ENCODE data around the gene EPS8L2. TPM values are rescaled to one million over a fixed set of nuclear protein-coding genes. Genes with fewer than 3 reads are reported as not detected.

Gene EPS8L2
- 1.8 and 5.4 TPM in 2 replicates for total RNA-seq (2014; rRNA removed; shearing (Covaris generic))

DNA sequence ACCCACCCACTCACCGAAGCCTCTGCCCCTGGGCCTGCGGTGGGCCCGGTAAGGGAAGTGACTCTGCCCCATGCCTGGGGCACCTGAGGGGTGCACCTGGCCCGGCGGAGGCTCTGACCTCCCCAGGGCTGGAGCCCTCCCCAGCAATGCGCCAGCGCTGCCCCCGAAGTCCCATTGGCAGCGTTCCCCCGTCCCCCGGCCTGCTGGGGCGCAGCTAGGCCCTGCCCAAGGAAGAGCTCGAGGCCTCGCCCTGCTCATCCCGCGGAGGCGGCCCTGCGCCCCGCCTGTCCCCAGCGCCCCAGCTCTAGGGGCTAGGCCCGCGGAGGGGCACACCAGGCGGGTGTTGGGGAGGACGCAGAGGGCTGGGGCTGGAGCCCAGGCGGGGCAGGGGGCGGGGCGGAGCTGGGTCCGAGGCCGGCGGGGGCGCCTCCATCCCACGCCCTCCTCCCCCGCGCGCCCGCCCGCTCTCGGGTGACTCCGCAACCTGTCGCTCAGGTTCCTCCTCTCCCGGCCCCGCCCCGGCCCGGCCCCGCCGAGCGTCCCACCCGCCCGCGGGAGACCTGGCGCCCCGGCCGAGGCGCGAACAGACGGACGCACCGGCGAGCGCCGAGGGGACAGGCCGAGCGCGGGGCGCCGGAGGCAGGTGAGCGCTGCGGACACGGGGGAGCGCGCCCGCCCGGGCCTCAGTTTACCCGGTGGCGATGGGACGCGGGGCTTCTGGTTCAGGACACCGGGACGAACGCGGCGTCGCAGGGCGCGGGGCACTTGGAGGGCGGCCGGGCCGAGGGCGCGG, at the start of gene EPS8L2:
EPS8L2 (plus strand) TSS at position 586 of the 793 bp plus-strand sequence. CDS start 3,177 bp downstream, outside the sequence.
- DNase-seq (ENCODE audit: low read depth) = no peak

DNA sequence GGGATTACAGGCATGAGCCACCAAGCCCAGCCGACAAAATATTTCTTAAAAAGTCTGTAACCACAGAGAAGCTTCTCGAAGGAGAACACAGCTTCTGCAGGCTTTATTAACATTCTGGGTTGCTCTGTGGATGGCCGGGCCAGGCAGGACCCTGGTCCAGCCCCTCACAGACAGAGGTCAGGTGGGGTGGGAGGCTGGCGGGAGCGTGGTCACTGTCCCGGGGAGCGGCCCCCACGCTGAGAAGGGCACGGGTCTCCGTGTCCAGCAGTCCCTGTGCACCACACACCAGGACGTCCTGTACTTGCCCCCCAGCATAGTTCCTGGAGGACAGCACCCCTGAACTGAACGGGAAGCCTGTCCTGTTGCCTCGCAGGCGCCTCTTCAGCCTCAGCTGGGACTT, 49.6 kb upstream of the EPS8L2 start:
- DNase-seq (ENCODE audit: low read depth) = no peak

DNA sequence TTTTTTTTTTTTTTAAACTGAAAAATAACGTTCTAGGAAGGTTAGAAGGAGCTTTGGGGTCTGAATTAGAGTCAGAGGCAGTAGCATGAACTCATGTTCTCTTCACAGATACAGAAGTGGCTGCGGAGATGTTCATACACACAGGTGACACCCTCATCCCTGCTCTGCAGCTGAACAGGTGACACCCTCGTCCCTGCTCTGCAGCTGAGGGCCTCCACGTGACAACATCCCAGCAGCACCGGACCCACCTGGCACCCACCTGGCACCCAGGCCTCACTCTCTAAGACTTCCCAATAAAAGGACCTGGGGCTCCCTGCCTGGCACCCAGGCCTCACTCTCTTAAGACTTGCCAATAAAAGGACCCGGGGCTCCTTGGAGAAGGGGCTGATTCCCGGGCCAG, 49.2 kb upstream of the EPS8L2 start:
- no peak for DNase-seq (ENCODE audit: low read depth)

- no peak for DNase-seq (ENCODE audit: low read depth)
Observed at GRCh38 chr11:657691-658126, 48.3 kb upstream of the EPS8L2 start.

DNA sequence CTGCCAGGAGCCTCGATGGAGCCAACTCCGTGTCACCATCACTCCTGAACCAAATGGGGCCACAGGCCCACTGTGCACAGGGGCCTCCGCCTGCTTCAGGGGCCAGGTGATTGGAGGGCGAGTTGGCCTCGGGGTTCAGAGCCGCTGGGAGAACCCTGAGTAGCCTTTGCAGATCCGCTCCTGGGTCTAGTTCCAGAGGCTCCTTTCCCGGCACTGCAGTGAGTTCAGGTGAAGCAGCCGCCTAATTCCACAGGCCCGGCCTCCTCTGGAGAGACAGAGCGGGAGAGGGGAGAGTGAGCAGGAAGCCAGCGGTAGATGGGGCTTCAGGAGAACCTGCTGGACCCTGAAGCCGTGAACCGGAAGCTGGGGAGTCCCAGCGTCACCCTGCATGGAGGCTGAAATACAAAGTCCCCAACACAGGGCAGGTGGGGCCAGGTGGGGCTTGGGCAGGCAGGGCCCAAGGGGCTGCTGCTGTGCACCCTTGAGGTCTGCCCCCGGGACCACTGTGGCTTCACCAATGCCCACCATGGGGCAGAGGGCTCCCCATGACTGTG, 46.4 kb upstream of the EPS8L2 start:
- no peak for DNase-seq (ENCODE audit: low read depth)

DNA sequence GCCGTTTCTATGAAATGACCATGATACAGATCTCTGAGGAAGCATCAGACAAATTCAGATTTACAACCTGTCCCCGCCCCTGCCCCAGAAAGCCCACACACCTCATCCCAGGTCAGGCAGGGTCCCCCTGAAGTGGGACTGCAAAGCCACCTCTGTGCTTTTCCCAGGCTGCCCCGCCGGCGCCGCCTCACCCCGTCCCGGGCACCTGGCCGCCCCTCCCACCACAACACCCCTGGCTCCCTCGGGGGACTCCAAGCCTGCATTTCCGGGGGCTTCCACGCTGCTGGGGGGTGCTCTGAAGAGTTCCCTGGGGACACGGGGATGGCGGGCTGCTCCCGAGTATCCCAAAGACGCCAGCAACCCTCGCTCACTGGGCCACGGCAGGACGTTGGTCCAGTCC, 45.8 kb upstream of the EPS8L2 start:
- no peak for DNase-seq (ENCODE audit: low read depth)

GRCh38 chr11:660681-661444, 45.2 kb upstream of the EPS8L2 start:
- no peak for DNase-seq (ENCODE audit: low read depth)

GRCh38 chr11:662689-663274, 43.2 kb upstream of the EPS8L2 start:
- peak; percentile 65 for DNase-seq (ENCODE audit: low read depth)

DNA sequence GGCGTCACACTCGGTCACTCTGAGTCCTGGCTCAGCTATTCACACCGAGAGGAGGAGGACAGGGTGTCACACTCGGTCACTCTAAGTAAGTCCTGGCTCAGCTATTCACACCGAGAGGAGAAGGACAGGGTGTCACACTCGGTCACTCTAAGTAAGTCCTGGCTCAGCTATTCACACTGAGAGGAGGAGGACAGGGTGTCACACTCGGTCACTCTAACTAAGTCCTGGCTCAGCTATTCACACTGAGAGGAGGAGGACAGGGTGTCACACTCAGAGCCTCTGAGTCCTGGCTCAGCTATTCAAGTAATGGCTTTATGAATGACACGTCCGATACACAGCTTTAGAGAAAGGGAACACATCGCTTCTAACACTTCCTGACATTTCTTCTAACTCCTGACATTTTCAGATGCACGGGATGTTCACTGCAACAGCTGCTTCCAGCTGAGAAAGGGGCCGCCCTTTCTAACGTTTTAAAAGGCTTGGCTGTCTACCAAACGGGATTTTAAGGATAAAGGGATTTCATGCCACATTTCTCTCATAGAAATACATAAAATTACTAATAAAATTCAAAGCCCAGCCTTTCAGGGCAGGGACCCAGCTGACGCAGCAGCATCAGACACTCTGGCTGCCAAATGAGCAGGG, 40.8 kb upstream of the EPS8L2 start:
- DNase-seq (ENCODE audit: low read depth) = no peak

- DNase-seq (ENCODE audit: low read depth) = no peak
Observed at GRCh38 chr11:665704-666281, 40.2 kb upstream of the EPS8L2 start.

DNA sequence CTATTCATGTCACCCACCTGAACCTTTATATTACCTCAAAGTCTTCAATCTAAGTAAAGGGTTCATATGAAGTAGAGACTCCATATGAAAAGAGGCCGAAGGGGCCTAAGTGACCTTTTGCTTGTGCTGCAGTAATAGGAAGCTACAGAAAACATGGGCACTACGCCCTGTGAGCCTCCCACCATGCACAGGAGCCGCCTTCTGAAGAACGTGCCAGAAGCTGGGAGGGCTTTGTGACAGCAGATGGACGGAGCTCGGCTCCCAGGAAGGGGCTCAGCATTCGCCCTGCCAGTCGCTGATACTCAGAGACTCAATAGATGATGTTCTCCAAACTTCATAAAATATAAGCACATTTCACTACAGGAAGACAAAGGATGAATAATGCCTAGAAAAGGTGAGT, 32.2 kb upstream of the EPS8L2 start:
- DNase-seq (ENCODE audit: low read depth) = no peak

- no peak for DNase-seq (ENCODE audit: low read depth)
Observed at GRCh38 chr11:674406-674805, 31.6 kb upstream of the EPS8L2 start.

DNA sequence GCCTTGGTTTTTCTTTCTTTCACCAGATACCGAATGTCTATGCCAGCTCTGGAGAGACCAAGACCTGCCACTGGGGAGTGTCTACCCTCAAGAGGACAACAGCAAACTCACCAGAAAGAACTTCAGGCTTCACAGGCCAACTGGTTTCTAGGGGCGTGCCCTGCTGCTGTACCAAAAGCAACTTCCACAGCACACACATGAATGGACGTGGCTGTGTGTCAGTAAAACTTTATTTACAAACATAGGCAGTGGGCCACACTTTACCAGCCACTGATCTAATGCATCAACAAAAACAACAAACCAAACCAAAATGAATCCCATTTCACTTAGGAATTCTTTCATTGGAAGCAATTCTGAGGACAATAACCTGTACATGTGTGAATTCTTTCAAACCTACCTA, 27.7 kb upstream of the EPS8L2 start:
- no peak for DNase-seq (ENCODE audit: low read depth)

DNA sequence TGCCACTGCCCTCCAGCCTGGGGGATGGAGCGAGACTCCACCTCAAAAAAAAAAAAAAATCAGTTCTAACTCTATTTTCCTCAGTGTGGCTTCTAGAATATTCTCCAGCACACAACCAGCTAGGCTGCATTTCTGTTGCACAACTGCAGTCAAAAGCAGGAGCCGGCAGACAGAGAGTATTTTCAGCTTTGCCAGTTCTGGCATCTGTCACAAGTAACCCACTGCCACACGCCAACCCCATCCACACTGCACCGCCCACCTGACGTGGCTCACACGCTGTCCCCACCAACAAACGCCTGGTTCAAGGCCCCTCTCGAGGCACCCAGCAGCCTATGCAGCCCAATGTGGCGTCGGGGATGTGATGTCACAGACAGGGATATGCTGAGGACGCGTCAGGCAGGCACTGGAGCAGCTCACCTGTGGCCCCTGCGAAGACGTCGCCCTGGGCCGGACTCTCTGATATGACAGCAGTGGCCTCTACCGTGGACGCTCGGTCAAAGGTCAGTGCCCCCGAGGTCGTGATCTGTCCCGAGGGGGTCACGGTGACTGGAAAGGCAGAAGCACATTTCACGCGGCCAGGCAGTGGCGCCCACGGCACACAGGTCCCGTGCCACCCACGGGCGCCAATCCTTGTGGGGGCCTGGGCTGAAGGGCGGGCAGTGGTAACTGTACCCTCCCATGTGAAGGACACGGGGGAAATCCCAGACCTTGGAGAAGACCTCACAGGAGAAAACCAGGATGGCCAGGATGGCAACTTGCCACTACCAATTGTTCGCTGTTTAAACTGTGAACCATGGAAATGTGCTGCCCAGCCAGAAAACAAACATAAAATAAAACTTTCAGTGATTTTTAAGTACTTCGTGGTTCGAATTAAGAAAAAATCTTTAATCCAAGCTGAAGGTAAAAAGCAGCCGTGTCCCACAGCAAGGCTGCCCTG, 26.5 kb upstream of the EPS8L2 start:
- DNase-seq (ENCODE audit: low read depth) = no peak

DNA sequence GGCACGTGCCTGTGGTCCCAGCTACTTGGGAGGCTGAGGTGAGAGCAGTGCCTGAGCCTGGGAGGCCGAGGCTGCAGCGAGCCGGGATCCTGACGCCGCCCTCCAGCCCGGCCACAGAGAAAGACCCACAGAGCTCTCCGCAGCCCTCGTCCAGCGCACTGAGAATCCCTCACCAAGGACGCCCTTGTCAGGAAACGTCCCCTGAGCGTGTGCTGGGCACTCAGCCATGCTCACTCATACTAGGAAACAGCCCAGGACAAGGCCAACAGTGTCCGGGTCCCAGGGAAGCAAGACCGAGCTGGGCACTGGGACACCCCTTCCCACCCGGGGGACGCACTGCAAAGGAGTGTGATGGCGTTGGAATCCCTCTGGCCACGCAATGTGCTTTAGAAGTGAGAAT, 25.6 kb upstream of the EPS8L2 start:
- no peak for DNase-seq (ENCODE audit: low read depth)

DNA sequence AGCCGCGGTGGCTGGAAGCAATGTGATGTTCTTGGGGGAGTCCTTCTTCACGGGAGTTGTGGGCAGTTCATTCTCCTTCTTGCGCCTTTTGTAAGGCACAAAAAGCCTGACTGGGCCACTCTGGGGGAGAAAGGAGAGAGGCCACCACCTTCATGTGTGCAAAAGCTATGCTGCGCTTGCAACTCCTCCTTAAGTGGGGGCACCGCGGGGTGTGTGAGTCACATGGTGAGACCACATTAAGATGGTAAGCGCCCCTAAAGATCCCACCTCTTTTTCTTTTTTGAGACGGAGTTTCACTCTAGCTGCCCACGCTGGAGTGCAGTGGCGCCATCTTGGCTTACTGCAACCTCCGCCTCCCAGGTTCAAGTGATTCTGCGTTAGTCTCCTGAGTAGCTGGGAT, 25.1 kb upstream of the EPS8L2 start:
- DNase-seq (ENCODE audit: low read depth) = no peak

- no peak for DNase-seq (ENCODE audit: low read depth)
Observed at GRCh38 chr11:686451-687243, 19.4 kb upstream of the EPS8L2 start.

- DNase-seq (ENCODE audit: low read depth) = no peak
Observed at GRCh38 chr11:687751-688150, 18.3 kb upstream of the EPS8L2 start.

- no peak for DNase-seq (ENCODE audit: low read depth)
Observed at GRCh38 chr11:688681-689080, 17.4 kb upstream of the EPS8L2 start.

DNA sequence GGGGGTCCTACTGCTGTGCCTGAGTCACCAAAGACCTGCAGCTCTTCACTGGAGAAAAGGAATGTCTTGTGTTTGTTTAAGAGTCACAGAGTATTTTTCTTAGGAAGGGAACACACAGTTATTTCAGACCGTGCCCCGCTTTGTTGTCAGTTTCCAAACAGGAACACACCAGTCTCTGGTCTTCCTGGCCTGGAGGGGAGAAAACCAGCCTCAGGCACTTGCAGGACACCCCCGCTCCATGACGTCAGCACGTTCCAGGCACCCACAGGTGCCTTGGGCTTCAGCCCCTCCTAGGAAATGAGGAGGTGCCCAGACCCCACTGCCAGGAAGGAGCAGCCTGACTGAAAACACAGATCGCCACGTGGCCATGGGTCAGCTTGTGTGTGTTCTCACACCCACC, 16.4 kb upstream of the EPS8L2 start:
- no peak for DNase-seq (ENCODE audit: low read depth)
